NCI-H128 (cell line): Measurements from ENCODE around the gene NPB.

Experiments used
- DNase-seq: peaks from one replicate; lab custom pipeline; 2025; ENCODE audit not compliant: unreplicated experiment; lab: John Stamatoyannopoulos, UW

Gene NPB

DNA sequence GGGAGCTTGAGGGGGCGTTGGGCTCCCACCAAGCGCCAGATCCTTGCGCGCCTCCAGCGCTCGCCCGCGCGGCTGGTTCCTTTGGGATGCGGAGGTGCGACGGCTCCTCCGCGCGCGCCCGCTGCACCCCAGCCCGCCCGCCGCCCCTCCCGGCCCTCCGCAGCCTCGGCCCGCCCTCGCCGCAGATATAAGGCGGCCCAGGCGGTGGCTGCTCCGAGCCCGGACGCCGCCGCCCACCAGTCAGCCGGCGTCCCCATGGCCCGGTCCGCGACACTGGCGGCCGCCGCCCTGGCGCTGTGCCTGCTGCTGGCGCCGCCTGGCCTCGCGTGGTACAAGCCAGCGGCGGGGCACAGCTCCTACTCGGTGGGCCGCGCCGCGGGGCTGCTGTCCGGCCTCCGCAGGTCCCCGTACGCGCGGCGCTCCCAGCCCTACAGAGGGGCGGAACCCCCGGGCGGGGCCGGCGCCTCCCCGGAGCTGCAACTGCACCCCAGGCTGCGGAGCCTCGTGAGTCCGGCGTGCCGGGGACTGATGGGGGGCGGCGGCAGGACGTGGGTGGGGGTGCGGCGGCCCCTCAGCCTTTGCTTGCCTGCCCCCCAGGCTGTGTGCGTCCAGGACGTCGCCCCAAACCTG lies at the start of gene NPB:
Gene NPB, plus strand, starts transcription at position 216 of the 630 bp plus-strand sequence. Its CDS starts 40 bp downstream, at position 256.
- no peak for DNase-seq

- DNase-seq, result no peak
These were observed 46.9 kb upstream of the NPB start for GRCh38 chr17:81854974-81855774.

GRCh38 chr17:81858170-81858966 lies 43.7 kb upstream of the NPB start:
- no peak for DNase-seq

- DNase-seq, result no peak
These were observed 42.8 kb upstream of the NPB start for GRCh38 chr17:81858967-81859905.

GRCh38 chr17:81859906-81860755 lies 41.9 kb upstream of the NPB start, which contains the start of gene P4HB:
Gene P4HB, minus strand, starts transcription at chr17:81860535. Its CDS starts 64 bp downstream, at chr17:81860471.
- no peak for DNase-seq

DNA sequence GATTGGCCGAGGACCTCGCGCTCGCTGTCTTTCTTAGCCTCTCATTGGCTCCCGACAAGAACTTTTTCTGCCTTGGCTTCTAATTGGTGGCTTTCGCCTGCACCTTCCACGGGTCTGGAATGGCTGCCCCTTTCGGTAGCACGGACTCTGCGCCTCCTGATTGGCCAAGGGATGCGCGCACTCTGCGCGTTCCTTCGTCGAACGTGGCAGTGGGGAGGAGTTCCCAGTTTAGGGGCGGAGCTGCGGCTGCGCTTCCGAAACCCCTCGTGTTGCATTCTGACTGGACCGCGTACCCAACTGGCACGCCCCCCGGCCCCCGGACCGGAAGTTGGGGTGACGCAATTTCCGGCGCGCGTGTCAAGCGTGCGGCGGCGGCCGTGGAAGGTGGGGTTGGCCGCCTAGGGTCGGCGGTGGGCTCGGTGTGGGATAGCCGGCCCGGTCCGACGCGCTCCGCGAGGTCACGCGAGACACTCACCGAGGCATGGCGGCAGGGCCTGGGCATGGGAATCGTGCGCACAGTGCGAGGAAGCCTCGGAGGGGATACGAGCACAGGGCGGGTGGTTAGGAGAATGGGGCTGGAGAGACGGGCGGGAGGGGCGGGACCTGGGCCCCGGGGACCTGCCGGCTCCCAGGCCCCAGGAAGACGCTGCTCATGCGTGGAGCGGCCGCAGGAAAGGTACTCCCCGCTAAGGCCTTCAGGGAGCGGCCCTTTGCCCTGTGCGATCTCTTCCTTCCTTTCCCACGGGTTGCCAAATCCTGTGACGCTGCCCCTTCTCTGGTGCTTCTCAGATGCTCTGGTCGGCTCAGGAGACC lies 41.1 kb upstream of the NPB start:
- DNase-seq, result peak; percentile 99

DNA sequence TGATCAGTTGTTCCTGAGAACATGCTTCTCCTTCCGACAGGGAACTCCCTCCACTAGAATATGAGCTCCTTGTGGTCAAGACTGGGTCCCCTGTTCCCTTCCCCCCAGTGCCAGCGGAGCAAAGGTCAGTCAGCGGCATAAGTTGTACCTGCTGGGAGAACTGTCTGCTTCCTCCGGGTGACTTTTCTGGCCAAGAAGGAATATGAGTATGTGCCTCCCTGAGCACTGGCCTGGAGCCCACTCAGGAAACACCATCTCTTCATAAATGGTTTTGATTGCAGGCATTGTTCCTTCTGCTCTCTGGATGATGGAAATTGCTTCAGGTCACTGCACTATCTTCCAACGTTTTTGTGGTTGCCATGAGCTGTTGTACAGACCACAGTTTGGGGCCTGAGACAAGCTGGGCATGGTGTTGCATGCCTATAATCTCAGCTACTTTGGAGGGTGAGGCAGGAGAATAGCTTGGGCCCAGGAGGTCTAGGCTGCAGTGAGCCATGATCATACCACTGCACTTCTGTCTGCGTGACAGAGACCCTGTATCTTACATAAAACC lies 38.8 kb upstream of the NPB start:
- DNase-seq, result no peak

GRCh38 chr17:81863833-81864768 lies 37.9 kb upstream of the NPB start:
- DNase-seq, result no peak

- DNase-seq, result no peak
These were observed 36.7 kb upstream of the NPB start for GRCh38 chr17:81865358-81865732.

GRCh38 chr17:81865733-81866439 lies 36.2 kb upstream of the NPB start:
- DNase-seq, result no peak

- no peak for DNase-seq
These were observed 35.4 kb upstream of the NPB start for GRCh38 chr17:81866440-81867169.

GRCh38 chr17:81867170-81867990 lies 34.7 kb upstream of the NPB start:
- DNase-seq, result no peak

DNA sequence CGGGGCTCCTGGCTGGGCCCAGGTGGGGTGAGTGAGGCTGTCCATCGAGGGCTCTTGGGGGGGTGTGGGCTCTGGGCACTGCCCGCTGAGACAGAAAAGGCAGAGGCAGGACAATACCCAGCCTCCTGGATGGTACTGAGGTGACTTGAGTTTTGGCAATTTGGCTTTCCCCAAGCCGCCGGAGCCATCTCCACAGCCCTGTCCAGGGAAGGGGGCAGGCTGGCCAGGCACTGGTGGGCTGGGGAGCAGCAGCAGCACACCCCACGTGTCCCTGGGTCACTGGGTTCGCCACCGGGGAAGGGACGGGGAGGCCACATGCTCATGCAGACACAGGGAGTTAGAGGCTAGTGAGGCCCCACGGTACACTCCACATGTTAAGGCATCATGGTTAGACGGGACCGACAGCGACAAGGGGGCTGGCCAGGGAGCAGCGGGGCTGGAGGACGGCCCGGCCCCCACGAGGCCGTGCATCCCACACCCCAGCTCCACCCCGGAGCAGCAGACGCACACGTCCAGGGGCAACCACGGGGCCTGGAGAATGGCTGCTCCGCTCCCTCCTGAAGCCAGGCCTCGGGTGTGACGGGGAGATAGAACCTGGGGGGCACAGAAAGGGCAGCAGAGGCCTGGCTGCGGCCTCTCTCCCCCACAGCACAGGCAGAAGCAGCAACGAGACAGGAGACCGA lies 33.9 kb upstream of the NPB start:
- no peak for DNase-seq

- DNase-seq, result no peak
These were observed 33.3 kb upstream of the NPB start for GRCh38 chr17:81868674-81869220.
